ENCODE data around the gene DCC.

DCC gene

DNA sequence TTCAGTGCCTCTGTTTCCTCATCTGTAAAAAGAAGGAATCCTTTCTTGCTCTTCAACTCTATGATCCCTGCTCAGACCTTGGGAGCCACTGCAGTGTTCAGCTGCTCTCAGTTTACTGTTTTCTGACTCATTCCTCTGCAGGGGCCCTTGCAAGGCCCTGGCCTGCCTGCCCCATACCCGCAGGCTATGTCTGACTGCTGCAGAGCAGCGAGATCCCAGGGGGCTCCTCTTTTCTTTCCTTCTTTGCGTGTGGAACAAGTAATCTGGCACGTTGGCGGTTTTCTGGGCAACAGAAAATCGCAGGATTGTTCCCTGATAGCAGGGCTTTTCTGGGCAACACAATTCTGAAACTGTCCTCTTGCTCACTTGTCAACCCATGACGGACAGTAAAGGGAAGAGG lies 376.0 kb downstream of the DCC start:
- DNase-seq = no peak

DNA sequence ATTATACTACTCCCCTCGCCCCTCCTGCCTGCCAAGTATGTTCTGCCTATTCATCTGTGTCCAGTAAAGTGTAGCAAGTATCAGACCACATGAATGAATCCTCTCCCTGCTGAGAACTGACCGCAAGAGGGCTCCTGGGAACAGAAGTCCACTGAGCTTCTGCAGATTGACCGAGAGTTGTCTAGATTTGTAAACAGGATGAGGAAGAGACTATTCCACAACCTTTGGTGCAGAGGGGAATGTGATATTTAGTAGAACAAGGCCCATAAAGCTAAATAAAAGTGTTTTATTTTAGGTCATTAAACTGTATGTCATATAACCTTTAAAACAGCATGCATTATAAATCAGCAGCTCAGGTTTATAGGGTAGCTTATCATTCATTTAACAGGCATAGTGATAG lies 377.0 kb downstream of the DCC start:
- no peak for DNase-seq

DNA sequence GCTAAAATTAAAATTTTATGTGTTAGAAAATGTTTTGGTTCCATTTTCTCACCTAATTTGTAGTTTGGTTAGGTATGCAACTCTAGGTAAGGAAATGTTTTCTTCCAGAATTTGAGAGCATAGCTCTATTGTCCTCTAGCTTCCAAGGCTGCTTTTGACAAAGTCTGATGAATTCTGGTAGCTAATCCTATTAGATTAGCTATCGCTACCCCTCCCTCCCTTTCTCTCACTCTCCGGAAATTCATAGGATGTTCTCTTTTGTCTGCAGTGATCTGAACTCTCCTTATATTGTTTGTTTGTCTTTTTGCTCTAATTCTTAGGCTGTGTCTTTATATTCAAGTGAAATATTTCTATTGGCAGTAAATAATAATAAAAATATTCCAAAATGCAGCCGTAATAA lies 382.9 kb downstream of the DCC start:
- no peak for DNase-seq

DNA sequence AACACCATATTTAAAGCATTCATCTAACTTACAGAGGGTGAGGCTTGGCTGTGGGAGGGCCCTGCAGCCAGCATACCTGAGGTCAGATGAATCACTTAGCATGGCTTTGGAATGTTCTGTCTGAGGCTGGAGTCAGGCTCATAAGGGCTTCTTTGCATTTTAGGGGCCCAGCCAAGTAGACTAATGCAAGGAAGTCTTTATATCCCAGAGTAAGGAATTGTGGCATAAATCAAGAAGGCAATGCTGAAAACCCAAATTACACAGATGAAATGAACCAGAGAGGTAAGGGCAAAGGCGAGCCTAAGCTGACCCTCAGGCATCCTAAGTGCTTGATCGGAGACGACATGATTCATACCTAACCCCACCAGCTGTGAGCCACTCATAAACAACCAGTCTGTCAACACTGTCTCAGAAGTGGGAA lies 383.6 kb downstream of the DCC start:
- no peak for DNase-seq

GRCh38 chr18:52730972-52731619 lies 391.1 kb downstream of the DCC start:
- no peak for DNase-seq

- DNase-seq = no peak
Measured at GRCh38 chr18:52738946-52739345, 398.9 kb downstream of the DCC start.

DNA sequence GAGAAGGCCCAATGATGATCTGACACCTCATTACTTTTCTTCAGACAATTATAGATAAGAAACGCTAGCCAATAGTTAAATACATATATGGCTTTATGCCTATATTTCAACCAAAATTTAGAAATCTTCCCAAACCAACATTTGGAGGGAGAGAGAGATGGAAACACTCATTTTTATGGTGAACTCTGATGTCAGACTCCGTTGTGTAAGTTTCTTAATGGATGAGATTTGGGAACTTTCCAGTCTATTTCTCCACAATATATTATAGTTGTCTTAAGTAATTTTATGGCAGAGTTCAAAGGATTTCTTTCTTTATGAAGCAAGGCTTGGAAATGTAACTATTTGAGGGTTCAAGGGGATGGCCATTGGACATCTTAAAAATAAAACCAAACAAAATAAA lies 407.0 kb downstream of the DCC start:
- DNase-seq = no peak

GRCh38 chr18:52747869-52748268 lies 407.9 kb downstream of the DCC start:
- no peak for DNase-seq

DNA sequence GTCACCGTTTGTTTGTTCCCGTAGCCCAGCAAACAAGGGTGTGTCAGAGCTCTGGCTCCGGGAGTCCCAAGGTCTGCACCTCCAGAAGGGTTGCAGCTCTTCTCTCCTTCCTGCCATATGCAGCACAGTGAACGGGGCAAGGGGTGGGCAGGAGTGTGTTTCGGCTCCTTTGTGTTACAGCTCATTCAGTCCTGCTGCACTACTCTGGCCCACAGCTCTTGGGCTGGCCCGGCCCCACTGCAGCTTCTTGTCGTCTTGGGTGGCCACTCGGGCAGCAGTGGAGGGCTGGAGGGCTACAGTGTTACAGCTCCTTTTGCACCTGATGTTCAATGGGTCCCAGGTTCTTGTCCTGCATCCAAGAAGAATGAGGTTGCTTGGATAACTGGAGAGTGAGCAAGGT lies 408.3 kb downstream of the DCC start:
- no peak for DNase-seq

DNA sequence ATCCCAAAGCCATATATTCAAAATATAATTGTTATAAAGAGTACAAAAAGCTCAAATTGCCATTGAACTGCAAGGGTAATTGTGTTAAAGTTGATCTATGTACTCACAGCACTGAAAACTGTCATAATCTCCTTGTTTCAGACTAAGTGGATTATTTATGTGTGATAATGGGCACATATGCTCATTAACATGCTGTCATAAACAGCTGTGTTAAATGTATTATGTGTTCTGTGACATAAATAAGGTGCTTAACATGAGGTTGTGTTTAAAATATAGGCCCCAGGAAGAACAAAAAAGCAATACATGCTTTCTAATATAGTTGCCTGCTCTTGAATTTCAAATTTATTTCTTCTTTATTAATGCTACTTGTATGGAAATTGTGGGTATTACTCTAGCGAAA lies 409.5 kb downstream of the DCC start:
- DNase-seq = no peak

- DNase-seq = no peak
Measured at GRCh38 chr18:52750995-52751394, 411.0 kb downstream of the DCC start.

DNA sequence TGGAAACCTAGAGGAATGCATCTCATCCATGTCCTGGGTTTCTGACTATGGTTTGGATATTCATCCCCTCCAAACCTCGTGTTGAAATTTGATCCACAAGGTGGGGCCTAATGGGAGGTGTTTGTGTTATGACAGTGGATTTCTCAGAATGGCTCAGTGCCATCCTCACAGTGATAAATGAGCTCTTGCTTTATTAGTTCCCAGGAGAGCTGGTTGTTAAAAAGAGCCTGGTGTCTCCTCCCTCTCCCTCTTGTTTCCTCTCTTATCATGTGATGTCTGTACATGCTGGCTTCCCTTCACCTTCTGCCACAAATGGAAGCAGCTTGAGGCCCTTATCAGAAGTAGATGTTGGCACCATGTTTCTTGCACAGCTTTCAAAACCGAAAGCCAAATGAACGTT lies 424.3 kb downstream of the DCC start:
- DNase-seq = no peak

DNA sequence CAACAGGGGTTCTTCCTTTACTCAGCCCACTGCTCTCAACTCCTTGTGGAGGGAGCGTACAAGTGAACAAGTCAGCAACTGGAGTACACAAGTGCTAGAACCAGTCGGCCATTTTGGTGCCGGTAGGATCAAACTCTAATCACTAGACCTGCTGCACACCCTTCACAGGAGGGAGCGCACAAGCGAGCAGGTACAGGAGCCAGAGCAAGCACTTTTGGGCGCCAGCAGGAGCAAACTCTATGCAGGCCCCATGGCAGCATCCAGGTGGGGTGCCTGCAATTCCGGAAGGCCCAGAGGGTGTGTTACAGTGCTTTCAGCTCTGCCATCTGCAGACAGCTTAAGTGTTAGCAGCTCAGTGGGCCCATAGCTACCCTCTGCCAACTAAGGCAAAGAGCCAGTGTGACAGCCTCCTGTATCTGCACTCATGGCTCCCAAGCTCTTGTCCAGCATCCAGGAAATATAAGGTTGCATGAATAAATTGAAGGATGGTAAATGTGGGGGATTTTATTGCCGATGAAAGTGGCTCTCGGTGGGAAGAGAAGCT lies 426.1 kb downstream of the DCC start:
- no peak for DNase-seq

GRCh38 chr18:52781113-52781512 lies 441.1 kb downstream of the DCC start:
- no peak for DNase-seq

DNA sequence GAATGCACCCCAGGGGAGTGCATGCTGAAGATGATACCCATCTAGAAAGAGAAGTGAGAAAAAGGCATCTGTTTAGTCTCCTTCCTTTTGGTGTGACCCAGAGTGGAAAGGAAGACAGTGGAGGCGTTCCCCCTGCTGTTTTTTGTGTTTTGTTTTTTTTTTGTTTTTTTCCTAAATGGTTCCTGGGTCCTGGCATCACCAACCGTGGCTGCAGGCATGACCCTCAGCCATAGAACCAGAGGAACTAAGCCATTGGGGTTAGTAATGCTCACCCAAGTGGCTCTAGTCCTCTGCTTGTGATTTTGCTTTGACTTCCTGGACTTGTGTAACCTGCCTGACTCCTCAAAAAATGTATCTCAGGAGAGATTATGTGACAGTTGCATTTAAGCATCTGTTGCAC lies 451.3 kb downstream of the DCC start:
- DNase-seq = no peak

GRCh38 chr18:52812834-52813233 lies 472.8 kb downstream of the DCC start:
- no peak for DNase-seq

DNA sequence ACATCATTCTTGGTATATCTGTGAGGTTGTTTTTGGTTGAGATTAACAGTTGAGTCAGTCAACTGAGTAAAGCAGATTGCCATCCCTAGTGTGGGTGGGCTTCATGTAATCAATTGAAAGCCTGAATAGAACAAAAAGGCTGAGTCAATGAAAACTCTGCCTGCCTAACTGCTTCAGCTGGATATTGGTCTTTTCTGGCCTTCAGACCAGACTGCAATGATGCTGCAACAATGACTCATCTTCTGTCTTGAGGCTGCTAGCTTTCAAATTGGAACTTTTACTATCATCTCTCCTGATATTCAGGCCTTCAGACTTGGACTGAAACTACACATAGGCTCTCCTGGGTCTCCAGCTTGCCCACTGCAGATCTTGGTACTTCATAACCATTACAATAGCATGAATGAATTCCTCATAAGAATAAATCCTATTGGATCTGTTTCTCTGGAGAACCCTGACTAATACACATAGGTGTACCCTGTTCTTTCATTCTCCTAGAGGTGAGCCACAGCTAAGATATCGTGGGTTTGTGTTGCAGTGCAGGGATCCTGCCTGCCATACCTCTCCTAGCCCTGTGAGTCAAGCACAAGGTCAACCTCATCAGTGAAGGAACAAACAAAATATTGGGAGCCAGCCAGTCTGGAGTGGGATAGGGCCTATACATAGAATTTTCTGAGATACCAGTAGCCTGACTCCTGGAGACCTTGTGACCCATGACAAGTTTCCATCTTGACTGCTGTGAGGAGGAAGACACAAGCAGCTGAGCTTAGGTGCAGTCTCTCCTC lies 473.8 kb downstream of the DCC start:
- DNase-seq = no peak

GRCh38 chr18:52815651-52816050 lies 475.7 kb downstream of the DCC start:
- DNase-seq = no peak

GRCh38 chr18:52816121-52816520 lies 476.1 kb downstream of the DCC start:
- no peak for DNase-seq

DNA sequence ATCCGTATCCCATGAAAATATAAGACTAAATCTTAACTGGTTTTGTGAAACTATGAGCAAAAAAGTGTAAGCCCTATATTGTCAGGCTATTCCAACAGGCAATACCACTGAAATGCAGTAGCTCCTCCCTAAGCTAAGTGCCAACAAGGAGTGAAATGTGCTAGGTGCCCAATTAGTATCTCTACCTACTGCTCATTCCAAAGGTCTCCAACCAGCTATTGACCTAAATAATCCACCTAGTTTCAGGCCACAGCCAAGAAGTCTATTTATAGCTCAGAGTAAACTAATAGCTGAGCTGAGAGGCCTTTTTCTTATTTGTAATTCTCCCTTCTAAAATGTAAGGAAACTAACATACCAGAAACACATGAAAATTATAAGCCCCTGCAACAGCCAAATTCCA lies 482.2 kb downstream of the DCC start:
- no peak for DNase-seq

GRCh38 chr18:52824126-52824525 lies 484.1 kb downstream of the DCC start:
- no peak for DNase-seq

GRCh38 chr18:52826994-52827393 lies 487.0 kb downstream of the DCC start:
- no peak for DNase-seq

- DNase-seq = no peak
Measured at GRCh38 chr18:52829320-52829719, 489.3 kb downstream of the DCC start.

DNA sequence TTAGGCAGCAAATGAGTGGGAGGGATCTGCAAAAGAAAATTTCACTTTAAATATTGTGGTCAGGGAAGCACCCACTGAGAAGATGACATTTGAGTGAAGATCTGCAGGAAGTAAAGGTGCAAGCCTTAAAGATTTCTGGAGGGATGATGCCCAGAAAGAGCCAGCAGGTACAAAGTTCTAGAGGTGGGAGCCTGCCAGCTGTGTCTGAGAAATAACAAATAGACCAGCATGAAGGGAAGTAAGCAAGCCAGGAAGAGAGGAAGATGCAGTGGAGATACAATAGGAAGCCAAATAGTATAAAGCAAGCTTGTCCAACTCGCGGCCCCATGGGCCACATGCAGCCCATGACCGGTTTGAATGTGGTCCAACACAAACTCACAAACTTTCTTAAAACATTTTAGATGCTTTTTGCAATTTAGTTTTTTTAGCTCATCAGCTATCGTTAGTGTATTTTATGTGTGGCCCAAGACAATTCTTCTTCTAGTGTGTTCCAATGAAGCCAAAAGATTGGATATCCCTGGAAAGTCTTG lies 489.9 kb downstream of the DCC start:
- no peak for DNase-seq
